ENCODE measurements around the gene TIRAP.
"Not testable (repeated sequence)": the region's sequence is repeated elsewhere in the genome, so short reads cannot be mapped to it uniquely, and the experiment has no call there.

The TIRAP gene

DNA sequence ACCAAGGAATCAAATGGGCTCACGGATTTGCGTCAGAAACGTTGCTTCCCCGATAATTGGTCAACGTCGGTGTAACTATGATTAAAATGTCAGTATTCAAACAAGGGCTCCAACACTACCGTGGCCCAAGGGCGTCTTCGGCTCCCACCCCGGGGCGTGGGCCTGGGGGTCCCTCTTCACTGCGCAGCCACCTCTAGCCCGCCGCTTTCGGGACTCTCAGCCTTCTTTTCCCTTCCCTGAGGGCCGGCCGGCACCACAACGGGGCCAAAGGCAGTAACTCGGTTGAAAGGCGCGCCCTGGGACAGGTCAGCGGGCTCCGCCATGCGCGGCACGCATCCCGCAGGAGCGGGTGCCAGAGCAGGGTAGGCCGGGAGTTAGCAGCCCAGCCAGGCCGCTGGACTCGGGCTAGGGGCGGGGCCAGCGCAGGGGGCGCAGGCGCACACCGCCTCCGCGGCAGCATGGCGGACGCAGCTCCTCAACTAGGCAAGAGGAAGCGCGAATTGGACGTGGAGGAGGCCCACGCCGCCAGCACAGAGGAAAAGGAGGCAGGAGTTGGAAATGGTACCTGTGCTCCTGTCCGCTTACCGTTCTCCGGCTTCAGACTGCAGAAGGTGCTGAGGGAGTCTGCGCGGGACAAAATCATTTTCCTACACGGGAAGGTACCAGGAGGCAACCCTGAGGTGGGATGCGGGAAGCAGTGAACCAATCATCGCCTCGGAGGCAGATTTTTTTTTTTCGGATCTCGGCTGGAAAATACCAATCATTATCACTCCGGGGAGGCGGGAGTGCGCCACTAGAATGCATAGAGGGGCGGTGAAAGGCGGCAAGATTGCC is 20.9 kb downstream of the TIRAP start, which contains the start of gene DCPS:
TSS of gene DCPS (plus strand) at position 438 of the 834 bp plus-strand sequence. CDS start at position 459, 21 bp downstream.
- ChIA-PET CTCF (interaction anchor here (0.6 to 1.0 kb wide), 5 partner anchors 22 to 140 kb away, joined by 3 read pairs; no protein-coding TSS in a partner anchor), POLR2A (interaction anchor here (0.6 kb wide), 2 partner anchors 112 to 136 kb away, joined by 3 to 4 read pairs; no protein-coding TSS in a partner anchor)
- H3K9me3 ChIP-seq (ENCODE audit: control extremely low read depth in 1 of 5, control insufficient read depth in 4 of 5, insufficient read depth in 2 of 5, low read depth in 1 of 5, low read length in 4 of 5), result no peaks in the 10 kb centered on the region
- peak within 1 kb of the TSS; percentile 91 to 95 for H3K27ac ChIP-seq (ENCODE audit: insufficient read depth in 1 of 2, low read depth in 1 of 2, low read length in 2 of 2, poor library complexity in 1 of 2, severe bottlenecking in 2 of 2)
- peak within 1 kb of the TSS; percentile 59 to 99 (median 89) for H3K4me3 ChIP-seq (ENCODE audit: control insufficient read depth in 1 of 7, extremely low read depth in 1 of 7, insufficient read depth in 4 of 7, low read depth in 2 of 7, low read length in 6 of 7)
- peaks cover under 1 to 19% (median 6%) of the 10 kb centered on the region in 4 experiments for H3K36me3 ChIP-seq (ENCODE audit: control insufficient read depth in 4 of 4, insufficient read depth in 4 of 4, low read length in 3 of 4)
- WGBS (ENCODE audit: insufficient coverage), result under 1% methylated on average over 52 of the region's 61 CpGs
- DNase-seq, result peak; percentile 86 to 91 (median 90)
- no peaks in the 10 kb centered on the region for H3K27me3 ChIP-seq (replicated peaks in 2 of 5; ENCODE audit: control insufficient read depth in 4 of 5, insufficient read depth in 5 of 5, low read length in 4 of 5)
- H3K4me1 ChIP-seq (ENCODE audit: control extremely low read depth in 1 of 4, control insufficient read depth in 4 of 4, insufficient read depth in 4 of 4, low read length in 3 of 4), result peaks cover 4 to 19% (median 12%) of the 10 kb centered on the region in 4 experiments

DNA sequence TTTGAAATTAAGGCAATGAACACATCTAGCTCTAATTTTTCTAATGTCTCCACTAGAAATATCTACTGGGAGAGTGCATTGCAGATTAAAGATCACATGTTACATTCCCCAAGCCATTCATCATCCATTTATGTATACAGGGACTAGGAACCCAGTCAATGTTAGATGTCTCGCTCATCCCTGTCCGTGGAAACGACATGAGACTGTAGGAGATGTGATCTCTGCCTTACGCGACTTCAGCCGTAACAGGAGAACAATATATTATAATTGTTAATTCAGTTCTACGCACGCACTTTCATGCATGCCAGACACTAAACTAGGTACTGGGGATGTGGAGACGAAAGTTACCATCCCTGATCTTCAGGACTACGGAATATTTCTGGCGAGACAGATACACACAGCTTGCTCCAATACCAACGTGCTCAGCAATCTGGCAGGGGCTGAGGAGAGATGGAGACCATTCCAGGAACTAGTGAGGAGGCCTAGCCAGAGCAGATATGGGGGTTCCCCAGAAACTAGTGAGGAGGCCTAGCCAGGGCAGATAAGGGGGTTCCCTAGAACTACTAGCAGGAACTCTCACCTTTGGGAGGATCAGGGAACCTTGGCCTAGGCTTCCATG is 21.7 kb downstream of the TIRAP start:
- CTCF ChIA-PET, result interaction anchor here (0.6 to 11.9 kb wide), 6 partner anchors 21 to 176 kb away, joined by 3 to 105 read pairs (median 3); no protein-coding TSS in a partner anchor
- H3K36me3 ChIP-seq (ENCODE audit: control insufficient read depth in 4 of 4, insufficient read depth in 4 of 4, low read length in 3 of 4), result peaks cover 0 to 22% (median 7%) of the 10 kb centered on the region in 4 experiments
- POLR2A ChIA-PET, result interaction anchor here (0.6 kb wide), 2 partner anchors 112 to 135 kb away, joined by 3 to 4 read pairs; no protein-coding TSS in a partner anchor
- H3K4me3 ChIP-seq (ENCODE audit: control insufficient read depth in 1 of 7, extremely low read depth in 1 of 7, insufficient read depth in 4 of 7, low read depth in 2 of 7, low read length in 6 of 7), result peak overlapping the region; percentile 59 to 99 (median 89)
- no peaks in the 10 kb centered on the region for H3K9me3 ChIP-seq (ENCODE audit: control extremely low read depth in 1 of 5, control insufficient read depth in 4 of 5, insufficient read depth in 2 of 5, low read depth in 1 of 5, low read length in 4 of 5)
- H3K27me3 ChIP-seq (replicated peaks in 2 of 5; ENCODE audit: control insufficient read depth in 4 of 5, insufficient read depth in 5 of 5, low read length in 4 of 5), result no peaks in the 10 kb centered on the region
- 81% methylated on average over 6 of the region's 12 CpGs for whole genome bisulfite sequencing (ENCODE audit: insufficient coverage)
- peak overlapping the region; percentile 91 to 95 for H3K27ac ChIP-seq (ENCODE audit: insufficient read depth in 1 of 2, low read depth in 1 of 2, low read length in 2 of 2, poor library complexity in 1 of 2, severe bottlenecking in 2 of 2)
- peaks cover 4 to 21% (median 12%) of the 10 kb centered on the region in 4 experiments for H3K4me1 ChIP-seq (ENCODE audit: control extremely low read depth in 1 of 4, control insufficient read depth in 4 of 4, insufficient read depth in 4 of 4, low read length in 3 of 4)
- no peak for DNase-seq

- Histone ChIP-seq H3K4me1 (ENCODE audit: control extremely low read depth in 1 of 4, control insufficient read depth in 4 of 4, insufficient read depth in 4 of 4, low read length in 3 of 4) (peaks cover 5 to 32% (median 16%) of the 10 kb centered on the region in 4 experiments), H3K4me3 (ENCODE audit: control insufficient read depth in 1 of 7, extremely low read depth in 1 of 7, insufficient read depth in 4 of 7, low read depth in 2 of 7, low read length in 6 of 7) (no peak overlapping the region), H3K36me3 (ENCODE audit: control insufficient read depth in 4 of 4, insufficient read depth in 4 of 4, low read length in 3 of 4) (peaks cover 0 to 30% (median 8%) of the 10 kb centered on the region in 4 experiments), H3K9me3 (ENCODE audit: control extremely low read depth in 1 of 5, control insufficient read depth in 4 of 5, insufficient read depth in 2 of 5, low read depth in 1 of 5, low read length in 4 of 5) (no peaks in the 10 kb centered on the region), H3K27me3 (replicated peaks in 2 of 5; ENCODE audit: control insufficient read depth in 4 of 5, insufficient read depth in 5 of 5, low read length in 4 of 5) (no peaks in the 10 kb centered on the region), H3K27ac (ENCODE audit: insufficient read depth in 1 of 2, low read depth in 1 of 2, low read length in 2 of 2, poor library complexity in 1 of 2, severe bottlenecking in 2 of 2) (no peak overlapping the region)
- POLR2A ChIA-PET, result no interaction called here
- CTCF ChIA-PET, result interaction anchor here (1.3 to 11.9 kb wide), 2 partner anchors 12 to 174 kb away, joined by 4 to 105 read pairs; no protein-coding TSS in a partner anchor
- 100% methylated on average over 2 of the region's 4 CpGs for WGBS (ENCODE audit: insufficient coverage)
- no peak for DNase-seq
Measured at GRCh38 chr11:126305699-126306098, 22.8 kb downstream of the TIRAP start.

DNA sequence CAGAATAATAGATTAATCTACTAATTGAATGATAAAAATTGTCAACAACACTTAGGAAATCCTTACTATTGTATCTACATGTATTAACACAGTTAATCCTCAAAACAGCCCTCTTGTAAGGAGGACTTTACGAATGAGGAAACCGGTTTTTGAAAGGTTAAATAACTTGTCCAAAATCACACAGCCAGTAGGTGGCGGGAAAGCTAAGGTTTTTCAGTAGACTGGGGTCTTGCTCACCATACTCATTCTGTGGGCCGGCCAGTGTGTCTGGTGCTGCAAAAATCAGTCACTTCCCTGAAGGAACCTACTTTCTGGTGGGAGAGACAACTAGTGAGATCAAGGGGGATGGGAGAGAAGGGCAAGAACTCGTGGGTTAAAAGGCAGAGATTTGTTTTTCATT is 24.8 kb downstream of the TIRAP start:
- Histone ChIP-seq H3K27me3 (replicated peaks in 2 of 5; ENCODE audit: control insufficient read depth in 4 of 5, insufficient read depth in 5 of 5, low read length in 4 of 5) (no peaks in the 10 kb centered on the region), H3K4me1 (ENCODE audit: control extremely low read depth in 1 of 4, control insufficient read depth in 4 of 4, insufficient read depth in 4 of 4, low read length in 3 of 4) (peaks cover 7 to 50% (median 33%) of the 10 kb centered on the region in 4 experiments), H3K9me3 (ENCODE audit: control extremely low read depth in 1 of 5, control insufficient read depth in 4 of 5, insufficient read depth in 2 of 5, low read depth in 1 of 5, low read length in 4 of 5) (no peaks in the 10 kb centered on the region), H3K4me3 (ENCODE audit: control insufficient read depth in 1 of 7, extremely low read depth in 1 of 7, insufficient read depth in 4 of 7, low read depth in 2 of 7, low read length in 6 of 7) (no peak overlapping the region), H3K36me3 (ENCODE audit: control insufficient read depth in 4 of 4, insufficient read depth in 4 of 4, low read length in 3 of 4) (peaks cover 0 to 30% (median 8%) of the 10 kb centered on the region in 4 experiments), H3K27ac (ENCODE audit: insufficient read depth in 1 of 2, low read depth in 1 of 2, low read length in 2 of 2, poor library complexity in 1 of 2, severe bottlenecking in 2 of 2) (no peak overlapping the region)
- DNase-seq, result peak; percentile 77 to 84 (median 81)
- ChIA-PET CTCF (interaction anchor here (0.9 to 11.9 kb wide), 8 partner anchors 8 to 682 kb away, joined by 3 to 105 read pairs (median 6); no protein-coding TSS in a partner anchor), POLR2A (no interaction called here)
- WGBS (ENCODE audit: insufficient coverage), result 30% methylated on average over 2 of the region's 5 CpGs

DNA sequence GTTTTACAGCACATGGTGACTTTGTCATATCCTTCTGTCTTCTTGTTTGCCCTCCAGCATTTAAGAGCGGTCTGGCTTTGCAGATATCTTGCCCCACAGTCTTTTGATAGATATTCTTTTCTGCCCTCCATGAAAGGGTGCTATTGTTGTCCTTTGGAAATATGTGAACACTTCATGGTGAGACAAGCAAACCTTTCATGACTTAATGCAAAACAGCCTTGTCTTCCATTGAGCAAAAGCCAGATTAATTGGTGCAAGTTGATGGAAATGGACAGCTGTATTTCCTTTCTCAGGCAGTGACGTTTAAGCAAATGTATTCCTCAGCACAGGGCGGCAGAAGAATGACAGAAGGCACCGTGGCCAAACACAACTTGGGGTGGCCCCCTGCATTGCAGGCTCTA is 25.4 kb downstream of the TIRAP start:
- Histone ChIP-seq H3K27ac (ENCODE audit: insufficient read depth in 1 of 2, low read depth in 1 of 2, low read length in 2 of 2, poor library complexity in 1 of 2, severe bottlenecking in 2 of 2) (no peak overlapping the region), H3K27me3 (replicated peaks in 2 of 5; ENCODE audit: control insufficient read depth in 4 of 5, insufficient read depth in 5 of 5, low read length in 4 of 5) (no peaks in the 10 kb centered on the region), H3K4me1 (ENCODE audit: control extremely low read depth in 1 of 4, control insufficient read depth in 4 of 4, insufficient read depth in 4 of 4, low read length in 3 of 4) (peaks cover 7 to 55% (median 34%) of the 10 kb centered on the region in 4 experiments), H3K4me3 (ENCODE audit: control insufficient read depth in 1 of 7, extremely low read depth in 1 of 7, insufficient read depth in 4 of 7, low read depth in 2 of 7, low read length in 6 of 7) (no peak overlapping the region), H3K36me3 (ENCODE audit: control insufficient read depth in 4 of 4, insufficient read depth in 4 of 4, low read length in 3 of 4) (peaks cover 0 to 35% (median 8%) of the 10 kb centered on the region in 4 experiments), H3K9me3 (ENCODE audit: control extremely low read depth in 1 of 5, control insufficient read depth in 4 of 5, insufficient read depth in 2 of 5, low read depth in 1 of 5, low read length in 4 of 5) (no peaks in the 10 kb centered on the region)
- 95% methylated on average over 3 of the region's 4 CpGs for WGBS (ENCODE audit: insufficient coverage)
- DNase-seq, result no peak
- ChIA-PET POLR2A (no interaction called here), CTCF (interaction anchor here (0.9 to 11.9 kb wide), 8 partner anchors 8 to 682 kb away, joined by 3 to 105 read pairs (median 10); partner anchors contain the start of gene ST3GAL4)

- H3K4me1 ChIP-seq (ENCODE audit: control extremely low read depth in 1 of 4, control insufficient read depth in 4 of 4, insufficient read depth in 4 of 4, low read length in 3 of 4), result peaks cover 7 to 55% (median 32%) of the 10 kb centered on the region in 4 experiments
Measured at GRCh38 chr11:126308771-126309170, 25.9 kb downstream of the TIRAP start.

More at GRCh38 chr11:126308771-126309170, 25.9 kb downstream of the TIRAP start:
- CTCF ChIA-PET, result interaction anchor here (1.4 to 11.9 kb wide), 7 partner anchors 9 to 171 kb away, joined by 4 to 105 read pairs (median 20); partner anchors contain the start of gene ST3GAL4
- POLR2A ChIA-PET; DNase-seq; H3K27ac ChIP-seq (ENCODE audit: insufficient read depth in 1 of 2, low read depth in 1 of 2, low read length in 2 of 2, poor library complexity in 1 of 2, severe bottlenecking in 2 of 2); H3K27me3 ChIP-seq (replicated peaks in 2 of 5; ENCODE audit: control insufficient read depth in 4 of 5, insufficient read depth in 5 of 5, low read length in 4 of 5); H3K4me3 ChIP-seq (ENCODE audit: control insufficient read depth in 1 of 7, extremely low read depth in 1 of 7, insufficient read depth in 4 of 7, low read depth in 2 of 7, low read length in 6 of 7); H3K9me3 ChIP-seq (ENCODE audit: control extremely low read depth in 1 of 5, control insufficient read depth in 4 of 5, insufficient read depth in 2 of 5, low read depth in 1 of 5, low read length in 4 of 5): not testable (repeated sequence)
- peaks cover 0 to 37% (median 8%) of the 10 kb centered on the region in 4 experiments for H3K36me3 ChIP-seq (ENCODE audit: control insufficient read depth in 4 of 4, insufficient read depth in 4 of 4, low read length in 3 of 4)
- 100% methylated on average over 4 of the region's 4 CpGs for WGBS (ENCODE audit: insufficient coverage)

Measured in common myeloid progenitor, CD34-positive (primary cell).